Activated T-cell treated with anti-CD3 and anti-CD28 coated beads, Interleukin-2, amount 50 U/mL, for 1 hour (primary cell): Measurements from ENCODE around the gene SDK1.
"Not testable (repeated sequence)": the region's sequence is repeated elsewhere in the genome, so short reads cannot be mapped to it uniquely, and the experiment has no call there.

Source experiments
- DNase-seq: peaks from one replicate; pipeline ENCODE4 v3.0.0-alpha.2; 2020

The SDK1 gene

GRCh38 chr7:4270268-4270667, 969.2 kb downstream of the SDK1 start:
- no peak for DNase-seq

- no peak for DNase-seq
These were observed 970.1 kb downstream of the SDK1 start for GRCh38 chr7:4270941-4271715.

GRCh38 chr7:4271716-4272015, 970.6 kb downstream of the SDK1 start:
- no peak for DNase-seq

- no peak for DNase-seq
These were observed 971.1 kb downstream of the SDK1 start for GRCh38 chr7:4272141-4272540.

- DNase-seq, result no peak
These were observed 972.6 kb downstream of the SDK1 start for GRCh38 chr7:4273566-4274230.

DNA sequence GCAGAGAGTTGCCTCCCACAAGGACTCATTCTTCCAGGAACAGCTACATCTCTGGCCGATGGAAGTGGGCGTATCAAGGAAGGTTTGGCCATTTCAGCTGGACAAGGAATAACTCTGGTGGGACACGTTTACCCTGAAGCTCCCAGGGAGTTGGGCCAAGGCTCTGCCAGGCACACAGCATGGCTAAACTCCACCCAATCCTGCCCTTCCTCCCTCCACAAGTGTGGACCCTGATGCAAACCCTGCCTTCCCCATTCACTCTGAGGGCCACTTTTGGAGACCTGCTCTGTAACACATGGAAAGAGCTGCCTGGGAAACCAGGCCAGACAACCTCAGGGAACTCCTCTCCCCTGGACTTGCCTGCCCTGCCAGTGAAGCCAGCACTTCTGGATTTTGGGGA, 973.2 kb downstream of the SDK1 start:
- no peak for DNase-seq

- DNase-seq, result no peak
These were observed 976.9 kb downstream of the SDK1 start for GRCh38 chr7:4277936-4278335.

GRCh38 chr7:4279216-4279615, 978.2 kb downstream of the SDK1 start:
- DNase-seq, result no peak

- no peak for DNase-seq
These were observed 980.4 kb downstream of the SDK1 start for GRCh38 chr7:4281231-4281993.

DNA sequence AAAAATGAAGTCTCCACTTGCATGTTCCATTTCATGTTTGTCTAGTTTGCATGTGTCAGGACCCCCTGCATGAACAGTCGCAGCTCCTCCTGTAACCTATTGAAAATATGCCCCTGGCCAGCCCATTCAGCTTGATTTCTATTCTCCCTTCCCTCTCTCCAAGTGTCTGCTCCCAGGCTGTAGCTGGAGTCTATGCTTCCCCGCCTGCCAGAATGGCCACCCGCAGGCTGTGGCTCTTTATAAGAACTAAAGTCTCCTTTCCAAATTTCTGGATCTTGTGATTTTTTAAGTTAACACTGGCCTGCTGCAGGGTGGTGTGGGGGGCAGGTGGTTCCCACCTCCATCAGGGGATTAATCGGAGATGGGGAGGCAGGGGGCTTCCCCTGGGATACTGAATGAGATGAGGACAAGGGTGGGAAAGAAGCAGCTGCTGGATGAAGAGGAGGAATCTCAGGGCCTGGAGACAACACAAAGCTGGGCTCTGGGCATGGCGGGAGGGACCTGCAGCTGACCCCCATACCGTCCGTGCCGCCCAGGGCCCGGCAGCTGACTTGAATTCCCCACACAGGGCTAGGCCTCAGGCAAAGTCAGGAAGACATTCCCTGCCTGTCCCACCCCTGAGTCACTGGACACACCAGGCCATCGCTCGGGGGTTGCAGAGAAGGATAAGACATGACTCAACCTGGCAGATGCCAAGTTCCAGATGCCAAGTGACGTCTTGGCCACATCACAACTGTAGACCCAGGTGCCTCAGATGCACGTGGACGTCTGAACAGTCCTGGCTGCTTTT, 981.6 kb downstream of the SDK1 start:
- DNase-seq, result no peak

DNA sequence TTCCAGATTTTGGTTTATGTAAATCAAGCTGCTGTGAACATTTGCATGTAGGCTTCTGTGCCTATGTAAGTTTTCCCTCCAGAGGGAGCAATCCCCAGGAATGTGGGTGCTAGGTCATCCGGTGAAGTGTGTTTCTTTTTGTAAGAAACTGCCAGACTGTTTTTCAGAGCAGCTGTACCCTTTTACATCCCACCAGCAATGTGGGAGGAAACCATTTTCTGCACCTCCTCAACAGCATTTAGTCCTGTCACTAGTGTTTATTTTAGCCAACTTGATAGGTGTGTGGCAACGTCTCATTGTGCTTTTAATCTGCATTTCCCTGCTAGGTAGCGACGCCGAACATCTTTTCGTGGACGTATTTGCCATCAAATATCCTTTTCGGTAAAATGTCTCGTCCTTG, 985.3 kb downstream of the SDK1 start:
- no peak for DNase-seq

DNA sequence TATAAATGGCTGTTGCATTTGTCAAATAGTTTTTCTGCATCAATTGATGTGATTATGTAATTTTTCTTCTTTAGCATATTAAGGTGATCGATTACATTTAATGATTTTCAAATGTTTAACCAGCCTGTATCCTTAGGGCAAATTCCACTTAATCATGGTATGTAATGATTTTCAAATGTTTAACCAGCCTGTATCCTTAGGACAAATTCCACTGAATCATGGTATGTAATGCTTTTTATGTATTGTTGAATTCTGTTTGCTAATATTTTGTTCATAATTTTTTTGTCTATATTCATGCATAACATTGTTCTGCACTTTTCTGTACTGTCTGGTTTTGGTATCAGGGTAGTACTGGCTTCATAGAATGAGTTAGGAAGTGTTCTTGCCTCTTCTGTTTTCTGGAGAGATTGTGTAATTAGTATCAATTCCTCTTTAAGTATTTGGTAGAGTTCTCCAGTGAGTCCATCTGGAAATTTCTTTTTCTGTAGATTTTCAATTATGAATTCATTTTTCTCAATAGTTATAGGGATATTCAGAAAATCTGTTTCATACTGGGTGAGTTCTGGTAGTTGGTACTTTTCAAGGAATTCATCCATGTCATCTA, 987.8 kb downstream of the SDK1 start:
- no peak for DNase-seq

GRCh38 chr7:4297165-4297917, 996.3 kb downstream of the SDK1 start:
- DNase-seq, result no peak

DNA sequence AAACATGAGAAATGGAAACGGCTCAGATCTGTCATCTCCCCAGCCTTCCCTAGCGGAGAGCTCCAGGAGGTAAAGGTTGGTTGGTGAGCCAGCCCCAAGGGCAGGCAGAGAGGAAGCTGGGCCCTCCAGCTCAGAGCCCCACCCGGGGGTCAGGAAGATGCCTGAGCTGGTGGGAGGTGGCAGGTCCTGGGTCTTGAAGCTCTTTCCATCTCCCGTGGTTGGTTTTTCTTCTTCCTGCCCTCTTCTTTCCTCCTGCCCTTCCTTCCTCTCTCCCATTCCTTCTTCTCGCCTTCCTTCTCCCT, 996.8 kb downstream of the SDK1 start:
- DNase-seq, result no peak

- no peak for DNase-seq
These were observed 998.4 kb downstream of the SDK1 start for GRCh38 chr7:4299431-4299830.

DNA sequence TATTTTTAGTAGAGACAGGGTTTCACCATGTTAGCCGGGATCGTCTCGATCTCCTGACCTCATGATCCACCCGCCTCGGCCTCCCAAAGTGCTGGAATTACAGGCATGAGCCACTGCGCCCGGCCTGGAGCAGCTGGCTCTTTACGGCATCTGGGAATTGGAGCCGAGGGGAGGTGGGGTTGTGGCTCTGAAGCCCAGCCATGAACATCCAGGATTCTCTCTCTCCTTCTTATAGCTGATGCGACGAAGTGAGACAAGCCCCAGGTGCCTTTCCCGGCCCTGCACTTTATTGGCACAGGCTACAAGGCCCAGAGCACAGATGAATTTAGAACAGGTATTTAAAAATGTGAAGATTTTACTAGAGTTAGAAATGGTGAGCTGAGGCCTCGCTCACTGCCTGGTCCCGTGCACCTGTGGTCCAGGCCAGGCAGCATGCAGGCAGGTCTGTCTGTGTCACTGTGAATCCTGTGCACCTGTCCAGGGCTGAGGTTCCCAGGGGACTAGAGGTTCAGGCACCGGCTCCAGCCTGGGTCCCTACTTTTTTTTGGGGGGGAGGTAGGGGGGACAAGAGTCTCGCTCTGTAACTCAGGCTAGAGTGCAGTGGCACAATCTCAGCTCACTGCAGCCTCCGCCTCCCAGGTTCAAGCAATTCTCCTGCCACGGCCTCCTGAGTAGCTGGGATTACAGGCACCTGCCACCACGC, 1001.3 kb downstream of the SDK1 start:
- DNase-seq, result no peak

GRCh38 chr7:4307316-4308204, 1006.5 kb downstream of the SDK1 start:
- no peak for DNase-seq

- no peak for DNase-seq
These were observed 1007.1 kb downstream of the SDK1 start for GRCh38 chr7:4308205-4308590.

DNA sequence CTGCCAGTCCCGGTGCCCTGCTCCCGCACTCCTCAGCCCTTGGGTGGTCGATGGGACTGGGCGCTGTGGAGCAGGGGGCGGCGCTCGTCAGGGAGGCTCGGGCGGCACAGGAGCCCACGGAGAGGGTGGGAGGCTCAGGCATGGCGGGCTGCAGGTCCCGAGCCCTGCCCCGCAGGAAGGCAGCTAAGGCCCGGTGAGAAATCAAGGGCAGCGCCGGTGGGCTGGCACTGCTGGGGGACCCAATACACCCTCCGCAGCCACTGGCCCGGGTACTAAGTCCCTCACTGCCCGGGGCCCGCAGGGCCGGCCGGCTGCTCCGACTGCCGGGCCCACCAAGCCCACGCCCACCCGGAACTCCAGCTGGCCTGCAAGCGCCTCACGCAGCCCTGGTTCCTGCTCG, 1012.9 kb downstream of the SDK1 start:
- not testable (repeated sequence) for DNase-seq

- not testable (repeated sequence) for DNase-seq
These were observed 1013.3 kb downstream of the SDK1 start for GRCh38 chr7:4314316-4314715.
